ENCODE data around the gene TMEM25. TPM values are rescaled to one million over a fixed set of nuclear protein-coding genes. Genes with fewer than 3 reads are reported as not detected.
"Not testable (repeated sequence)": the region's sequence is repeated elsewhere in the genome, so short reads cannot be mapped to it uniquely, and the experiment has no call there.

Gene TMEM25
- total RNA-seq: 10 to 100 TPM; 20.5 to 22.8 TPM
- long read RNA-seq, donor 1, partial matches to known transcripts: 3 of 10 reads
- long read RNA-seq, donor 1, other reads (novel, unspliced or antisense): 3 of 10 reads
- long read RNA-seq, donor 2, transcript TMEM25-204 (8 exons, 2,395 nt): minor isoform, 5 of 66 reads
- long read RNA-seq, donor 2, transcript TMEM25-201 (9 exons, 2,409 nt): major isoform, 17 of 66 reads
- long read RNA-seq, donor 2, partial matches to known transcripts: 11 of 66 reads
- long read RNA-seq, donor 2, other reads (novel, unspliced or antisense): 29 of 66 reads

DNA sequence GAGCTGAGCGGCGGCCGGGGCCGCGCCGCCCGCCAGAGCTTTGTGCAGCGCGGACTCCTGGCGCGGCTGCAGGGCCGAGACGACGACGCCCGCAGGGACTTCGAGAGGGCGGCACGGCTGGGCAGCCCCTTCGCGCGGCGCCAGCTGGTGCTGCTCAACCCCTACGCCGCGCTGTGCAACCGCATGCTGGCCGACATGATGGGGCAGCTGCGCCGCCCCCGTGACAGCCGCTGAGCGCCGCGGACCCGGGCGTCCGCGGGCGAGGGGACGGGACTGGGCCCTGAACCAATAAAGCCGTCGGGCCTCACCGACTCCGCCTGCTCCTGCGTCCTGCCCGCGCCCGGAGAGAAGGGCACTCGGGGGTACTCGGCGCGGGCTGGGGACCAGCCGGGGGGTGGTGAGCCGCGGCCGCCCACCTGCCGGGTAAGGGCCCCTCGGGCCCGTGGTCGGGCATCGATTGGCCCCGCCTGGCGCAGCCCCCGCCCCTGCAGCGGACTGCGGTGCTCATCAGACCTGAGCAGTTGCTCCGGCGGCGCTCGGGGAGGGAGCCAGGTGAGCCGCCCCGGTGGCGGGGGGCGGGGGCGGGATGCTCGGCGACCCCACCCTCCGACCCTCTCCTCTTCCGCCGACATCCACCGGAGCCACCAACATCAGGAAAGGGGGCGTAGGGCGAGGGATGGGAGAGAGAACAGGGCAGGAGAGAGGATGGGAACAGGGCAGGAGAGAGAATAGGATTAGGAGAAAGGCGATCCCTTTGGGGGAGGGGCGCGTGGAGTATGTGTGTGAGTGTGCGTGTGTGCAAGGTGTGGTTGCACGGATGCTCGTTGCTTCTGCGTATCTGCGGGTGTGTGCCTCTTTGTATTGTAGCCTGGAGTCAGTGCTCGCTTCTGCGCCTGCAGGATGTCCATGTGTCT lies at the start of gene TMEM25:
Gene TMEM25 (plus strand): TSS at position 510 of the 914 bp plus-strand sequence. CDS start 610 bp downstream, outside the sequence.
- intact Hi-C loops (cut with DNase I): loop anchor here in 1 of 2 donors (5.0 kb wide), 1 partner anchor 36 kb away; the partner anchor contains the start of gene IFT46
- peak; percentile 82 for DNase-seq (ENCODE audit: low spot score)

DNA sequence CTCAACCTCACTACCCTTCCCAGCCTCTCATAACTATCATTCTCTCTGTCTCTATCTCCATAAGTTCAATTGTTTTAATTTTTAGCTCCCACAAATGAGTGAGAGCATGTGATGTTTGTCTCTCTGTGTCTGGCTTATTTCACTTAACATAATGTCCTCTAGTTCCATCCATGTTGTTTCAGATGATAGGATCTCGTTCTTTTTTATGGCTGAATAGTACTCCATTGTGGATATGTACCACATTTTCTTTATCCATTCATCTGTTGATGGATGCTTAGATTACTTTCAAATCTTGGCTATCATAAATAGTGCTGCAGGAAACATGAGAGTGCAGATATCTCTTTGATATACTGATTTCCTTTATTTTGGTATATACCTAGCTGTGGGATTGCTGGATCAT lies 49.8 kb upstream of the TMEM25 start:
- intact Hi-C loops (cut with DNase I); DNase-seq (ENCODE audit: low spot score): not testable (repeated sequence)

DNA sequence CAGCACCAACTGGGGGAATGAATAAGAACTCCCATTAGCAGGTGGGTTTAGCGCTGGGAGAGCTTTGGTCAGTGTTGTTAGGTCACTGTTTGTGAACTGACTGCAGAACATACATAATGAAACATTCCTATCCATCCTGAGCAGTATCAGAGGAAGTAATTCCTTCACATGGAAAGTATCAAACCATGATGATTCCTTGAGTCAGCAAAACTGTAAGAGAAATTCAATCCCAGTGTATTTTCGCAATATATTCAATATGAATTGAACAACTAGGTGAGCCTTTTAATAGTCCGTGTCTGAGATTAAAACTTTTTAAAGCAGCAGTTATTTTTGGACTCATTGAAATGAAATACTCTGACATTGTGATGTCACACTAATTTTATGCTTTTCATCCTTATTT lies 46.6 kb upstream of the TMEM25 start:
- intact Hi-C loops (cut with DNase I): no loop called here
- DNase-seq (ENCODE audit: low spot score): no peak

DNA sequence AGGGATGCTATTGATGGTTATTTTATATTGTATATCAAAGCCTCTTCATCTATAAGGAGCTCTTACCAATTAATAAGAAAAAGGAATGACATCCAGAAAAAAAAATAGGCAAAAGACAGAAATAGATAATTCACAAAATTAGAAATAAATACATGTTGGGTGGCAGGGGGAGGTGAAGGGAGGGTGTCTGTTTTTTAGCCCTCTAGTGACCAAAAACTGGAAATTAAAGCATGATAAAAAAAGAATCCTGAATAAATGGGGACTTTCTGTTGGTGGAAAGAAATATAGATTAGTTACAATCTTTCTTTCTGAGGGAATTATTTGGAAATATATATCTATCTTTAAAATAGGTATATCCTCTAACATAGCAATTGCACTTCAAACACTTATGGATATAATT lies 45.7 kb upstream of the TMEM25 start:
- DNase-seq (ENCODE audit: low spot score): no peak

DNA sequence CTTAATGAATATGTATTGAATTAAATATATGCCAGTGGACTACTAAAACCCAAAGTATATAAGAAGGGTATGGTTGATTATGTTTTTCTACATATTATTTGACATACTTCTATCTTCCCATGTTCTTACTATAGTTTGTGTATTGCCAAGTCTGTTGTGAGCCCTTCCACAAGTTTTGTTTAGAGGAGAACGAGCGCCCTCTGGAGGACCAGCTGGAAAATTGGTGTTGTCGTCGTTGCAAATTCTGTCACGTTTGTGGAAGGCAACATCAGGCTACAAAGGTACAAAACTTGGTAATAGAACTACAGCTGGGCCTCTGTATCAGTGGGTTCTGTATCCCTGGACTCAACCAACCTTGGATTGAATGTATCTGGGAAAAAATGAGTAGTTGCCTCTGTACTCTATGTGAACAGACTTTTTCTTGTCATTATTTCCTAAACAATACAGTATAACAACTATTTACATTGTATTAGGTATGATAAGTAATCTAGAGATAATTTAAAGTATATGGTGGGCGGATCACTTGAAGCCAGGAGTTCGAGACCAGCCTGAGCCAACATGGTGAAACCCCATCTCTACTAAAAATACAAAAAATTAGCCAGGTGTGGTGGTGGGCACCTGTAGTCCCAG lies 42.4 kb upstream of the TMEM25 start:
- intact Hi-C loops (cut with DNase I): loop anchor here in 1 of 2 donors (5.0 kb wide), 1 partner anchor 86 kb away; the partner anchor contains the start of gene ATP5MG
- no peak for DNase-seq (ENCODE audit: low spot score)

More for the DNA sequence above, 45.7 kb upstream of the TMEM25 start:
- intact Hi-C loops (cut with DNase I): loop anchor here in 1 of 2 donors (5.0 kb wide), 1 partner anchor 83 kb away; the partner anchor contains the start of gene ATP5MG

DNA sequence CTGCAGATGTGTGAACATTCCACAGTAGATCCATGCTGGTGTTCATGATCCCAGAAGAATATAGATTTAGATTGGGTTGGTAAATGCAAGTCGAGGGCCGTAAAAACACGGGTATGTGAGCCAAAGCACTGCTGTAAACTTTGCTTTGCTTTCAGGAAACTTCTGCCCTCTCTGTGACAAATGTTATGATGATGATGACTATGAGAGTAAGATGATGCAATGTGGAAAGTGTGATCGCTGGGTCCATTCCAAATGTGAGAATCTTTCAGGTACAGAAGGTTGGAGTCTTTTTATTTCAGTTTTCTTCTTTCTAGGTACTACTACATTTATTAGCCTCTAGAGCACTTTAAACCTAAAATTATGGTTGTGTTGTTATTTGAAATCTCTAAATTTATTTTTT lies 40.0 kb upstream of the TMEM25 start:
- no peak for DNase-seq (ENCODE audit: low spot score)
- intact Hi-C loops (cut with DNase I): loop anchor here in 1 of 2 donors (10.0 kb wide), 1 partner anchor 96 kb away; no protein-coding TSS in a partner anchor

DNA sequence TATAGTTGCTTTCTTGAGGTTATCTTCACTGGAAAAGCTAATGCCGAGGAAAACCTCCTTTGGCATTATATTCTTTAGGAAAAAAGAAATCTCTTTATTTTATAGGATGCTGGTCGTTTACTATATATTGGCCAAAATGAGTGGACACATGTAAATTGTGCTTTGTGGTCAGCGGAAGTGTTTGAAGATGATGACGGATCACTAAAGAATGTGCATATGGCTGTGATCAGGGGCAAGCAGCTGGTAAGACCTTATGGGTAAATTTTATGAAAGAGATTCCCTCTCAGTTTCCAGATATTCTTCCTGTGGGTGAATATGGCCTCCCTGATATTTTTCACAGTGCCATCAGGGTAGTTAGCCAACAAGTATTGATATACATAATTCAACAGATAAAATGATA lies 33.2 kb upstream of the TMEM25 start:
- no peak for DNase-seq (ENCODE audit: low spot score)
- intact Hi-C loops (cut with DNase I): loop anchor here in 1 of 2 donors (10.0 kb wide), 1 partner anchor 103 kb away; no protein-coding TSS in a partner anchor

DNA sequence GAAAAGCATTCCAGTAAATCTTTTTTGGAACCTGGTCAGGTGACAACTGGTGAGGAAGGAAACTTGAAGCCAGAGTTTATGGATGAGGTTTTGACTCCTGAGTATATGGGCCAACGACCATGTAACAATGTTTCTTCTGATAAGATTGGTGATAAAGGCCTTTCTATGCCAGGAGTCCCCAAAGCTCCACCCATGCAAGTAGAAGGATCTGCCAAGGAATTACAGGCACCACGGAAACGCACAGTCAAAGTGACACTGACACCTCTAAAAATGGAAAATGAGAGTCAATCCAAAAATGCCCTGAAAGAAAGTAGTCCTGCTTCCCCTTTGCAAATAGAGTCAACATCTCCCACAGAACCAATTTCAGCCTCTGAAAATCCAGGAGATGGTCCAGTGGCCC lies 27.8 kb upstream of the TMEM25 start:
- intact Hi-C loops (cut with DNase I): no loop called here

DNA sequence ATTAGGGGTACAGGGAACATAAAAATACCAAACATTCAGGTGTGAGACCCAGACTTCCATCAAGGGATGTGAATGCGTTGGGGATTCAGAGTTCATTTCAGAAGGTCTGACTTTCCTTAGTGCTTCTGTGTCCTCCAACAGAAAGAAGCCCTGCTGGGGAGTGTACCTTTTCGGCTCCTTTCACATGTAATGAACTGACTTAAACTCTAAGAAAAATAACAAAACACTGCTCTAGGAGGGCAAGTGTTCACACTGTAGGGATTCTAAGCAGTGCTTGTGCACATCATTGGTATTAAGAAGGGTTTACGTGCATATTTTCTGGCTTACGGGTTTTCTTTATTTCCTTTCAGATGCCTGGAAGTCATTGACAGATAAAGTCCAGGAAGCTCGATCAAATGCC lies 19.4 kb upstream of the TMEM25 start:
- intact Hi-C loops (cut with DNase I): no loop called here
- DNase-seq (ENCODE audit: low spot score): no peak

More for the DNA sequence above, 27.8 kb upstream of the TMEM25 start:
- no peak for DNase-seq (ENCODE audit: low spot score)

DNA sequence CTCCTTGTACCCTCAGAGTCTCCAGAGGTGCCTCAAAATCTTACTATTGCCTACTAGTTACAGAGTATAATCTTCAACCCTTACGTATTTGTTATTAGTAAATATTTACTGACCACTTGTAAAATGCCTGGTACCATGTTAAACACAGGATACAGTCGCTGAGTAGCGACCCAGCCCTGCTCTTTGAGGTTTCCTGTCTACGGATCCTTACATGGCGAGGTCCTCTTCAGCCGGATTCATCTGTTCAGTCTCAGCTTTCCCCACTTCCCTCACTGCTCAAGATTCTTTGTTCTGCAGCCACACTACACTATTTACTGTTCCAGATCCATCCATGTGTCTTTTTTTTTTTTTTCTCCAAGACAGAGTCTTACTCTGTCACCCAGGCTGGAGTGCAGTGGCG lies 16.9 kb upstream of the TMEM25 start:
- no peak for DNase-seq (ENCODE audit: low spot score)
- intact Hi-C loops (cut with DNase I): no loop called here

DNA sequence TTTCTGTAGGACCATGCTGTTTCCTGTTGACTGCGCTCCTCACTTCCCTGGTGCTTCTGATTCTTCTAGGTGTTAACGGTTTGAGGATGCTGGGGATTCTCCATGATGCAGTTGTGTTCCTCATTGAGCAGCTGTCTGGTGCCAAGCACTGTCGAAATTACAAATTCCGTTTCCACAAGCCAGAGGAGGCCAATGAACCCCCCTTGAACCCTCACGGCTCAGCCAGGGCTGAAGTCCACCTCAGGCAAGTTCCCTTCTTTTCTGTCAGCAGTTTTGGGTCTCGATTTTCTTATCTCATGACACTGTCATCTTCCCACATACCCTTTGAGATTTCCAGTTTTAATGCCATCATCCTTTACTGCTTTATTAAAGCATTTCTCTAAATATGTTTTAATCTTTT lies 11.4 kb upstream of the TMEM25 start:
- no peak for DNase-seq (ENCODE audit: low spot score)
- intact Hi-C loops (cut with DNase I): no loop called here

DNA sequence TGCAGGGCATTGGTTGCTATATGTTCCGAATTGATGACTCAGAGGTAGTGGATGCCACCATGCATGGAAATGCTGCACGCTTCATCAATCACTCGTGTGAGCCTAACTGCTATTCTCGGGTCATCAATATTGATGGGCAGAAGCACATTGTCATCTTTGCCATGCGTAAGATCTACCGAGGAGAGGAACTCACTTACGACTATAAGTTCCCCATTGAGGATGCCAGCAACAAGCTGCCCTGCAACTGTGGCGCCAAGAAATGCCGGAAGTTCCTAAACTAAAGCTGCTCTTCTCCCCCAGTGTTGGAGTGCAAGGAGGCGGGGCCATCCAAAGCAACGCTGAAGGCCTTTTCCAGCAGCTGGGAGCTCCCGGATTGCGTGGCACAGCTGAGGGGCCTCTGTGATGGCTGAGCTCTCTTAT lies 9.1 kb upstream of the TMEM25 start:
- intact Hi-C loops (cut with DNase I): no loop called here
- DNase-seq (ENCODE audit: low spot score): no peak

DNA sequence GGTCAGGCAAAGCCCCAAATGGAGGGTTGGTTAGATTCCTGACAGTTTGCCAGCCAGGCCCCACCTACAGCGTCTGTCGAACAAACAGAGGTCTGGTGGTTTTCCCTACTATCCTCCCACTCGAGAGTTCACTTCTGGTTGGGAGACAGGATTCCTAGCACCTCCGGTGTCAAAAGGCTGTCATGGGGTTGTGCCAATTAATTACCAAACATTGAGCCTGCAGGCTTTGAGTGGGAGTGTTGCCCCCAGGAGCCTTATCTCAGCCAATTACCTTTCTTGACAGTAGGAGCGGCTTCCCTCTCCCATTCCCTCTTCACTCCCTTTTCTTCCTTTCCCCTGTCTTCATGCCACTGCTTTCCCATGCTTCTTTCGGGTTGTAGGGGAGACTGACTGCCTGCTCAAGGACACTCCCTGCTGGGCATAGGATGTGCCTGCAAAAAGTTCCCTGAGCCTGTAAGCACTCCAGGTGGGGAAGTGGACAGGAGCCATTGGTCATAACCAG lies 8.4 kb upstream of the TMEM25 start:
- DNase-seq (ENCODE audit: low spot score): no peak
- intact Hi-C loops (cut with DNase I): no loop called here

DNA sequence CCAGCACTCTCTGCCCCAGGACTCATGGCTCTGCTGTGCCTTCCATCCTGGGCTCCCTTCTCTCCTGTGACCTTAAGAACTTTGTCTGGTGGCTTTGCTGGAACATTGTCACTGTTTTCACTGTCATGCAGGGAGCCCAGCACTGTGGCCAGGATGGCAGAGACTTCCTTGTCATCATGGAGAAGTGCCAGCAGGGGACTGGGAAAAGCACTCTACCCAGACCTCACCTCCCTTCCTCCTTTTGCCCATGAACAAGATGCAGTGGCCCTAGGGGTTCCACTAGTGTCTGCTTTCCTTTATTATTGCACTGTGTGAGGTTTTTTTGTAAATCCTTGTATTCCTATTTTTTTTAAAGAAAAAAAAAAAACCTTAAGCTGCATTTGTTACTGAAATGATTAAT lies 6.6 kb upstream of the TMEM25 start:
- DNase-seq (ENCODE audit: low spot score): no peak
- intact Hi-C loops (cut with DNase I): no loop called here

DNA sequence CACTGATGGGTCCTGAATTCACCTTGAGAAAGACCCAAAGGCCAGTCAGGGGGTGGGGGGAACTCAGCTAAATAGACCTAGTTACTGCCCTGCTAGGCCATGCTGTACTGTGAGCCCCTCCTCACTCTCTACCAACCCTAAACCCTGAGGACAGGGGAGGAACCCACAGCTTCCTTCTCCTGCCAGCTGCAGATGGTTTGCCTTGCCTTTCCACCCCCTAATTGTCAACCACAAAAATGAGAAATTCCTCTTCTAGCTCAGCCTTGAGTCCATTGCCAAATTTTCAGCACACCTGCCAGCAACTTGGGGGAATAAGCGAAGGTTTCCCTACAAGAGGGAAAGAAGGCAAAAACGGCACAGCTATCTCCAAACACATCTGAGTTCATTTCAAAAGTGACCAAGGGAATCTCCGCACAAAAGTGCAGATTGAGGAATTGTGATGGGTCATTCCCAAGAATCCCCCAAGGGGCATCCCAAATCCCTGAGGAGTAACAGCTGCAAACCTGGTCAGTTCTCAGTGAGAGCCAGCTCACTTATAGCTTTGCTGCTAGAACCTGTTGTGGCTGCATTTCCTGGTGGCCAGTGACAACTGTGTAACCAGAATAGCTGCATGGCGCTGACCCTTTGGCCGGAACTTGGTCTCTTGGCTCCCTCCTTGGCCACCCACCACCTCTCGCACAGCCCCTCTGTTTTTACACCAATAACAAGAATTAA lies 6.1 kb upstream of the TMEM25 start:
- intact Hi-C loops (cut with DNase I): no loop called here
- no peak for DNase-seq (ENCODE audit: low spot score)

DNA sequence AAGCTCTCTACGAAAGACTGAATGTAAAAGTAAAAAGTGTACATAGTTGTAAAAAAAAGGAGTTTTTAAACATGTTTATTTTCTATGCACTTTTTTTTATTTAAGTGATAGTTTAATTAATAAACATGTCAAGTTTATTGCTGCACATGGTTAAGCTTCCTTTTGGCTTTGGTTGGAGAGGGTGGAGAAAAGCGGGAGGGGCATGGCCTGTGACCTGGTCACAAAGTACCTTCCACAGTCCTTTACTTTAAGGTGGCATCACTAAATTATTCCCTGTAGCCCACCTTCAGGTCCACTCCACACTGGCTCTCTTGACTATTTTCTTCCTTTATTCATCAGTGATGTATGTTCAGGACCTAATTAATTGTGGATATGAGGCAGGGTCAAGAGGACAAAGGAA lies 4.3 kb upstream of the TMEM25 start:
- intact Hi-C loops (cut with DNase I): no loop called here
- DNase-seq (ENCODE audit: low spot score): no peak

DNA sequence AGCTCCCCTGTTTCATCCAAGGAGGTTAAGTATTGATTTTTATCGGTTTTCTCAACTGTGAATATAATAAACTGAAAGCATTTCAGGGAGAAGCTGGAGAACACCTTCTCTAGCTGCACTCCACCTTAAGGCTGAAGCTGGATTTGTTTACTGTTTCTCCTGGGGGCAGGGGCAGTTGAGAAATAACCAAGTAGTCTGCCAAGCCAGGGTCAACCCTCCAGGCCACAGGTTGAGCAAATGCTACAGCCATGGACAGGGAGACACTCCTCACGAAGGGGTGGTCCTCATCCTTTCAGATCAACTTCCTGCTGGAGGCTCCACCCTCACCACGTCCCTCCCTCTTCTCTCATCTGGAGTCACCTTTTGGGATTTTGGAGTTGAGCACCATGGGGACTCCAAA lies 3.9 kb upstream of the TMEM25 start, which contains the start of gene TTC36:
Gene TTC36 (plus strand): TSS at position 366 of the 400 bp plus-strand sequence. CDS start 21 bp downstream, at position 387.
- intact Hi-C loops (cut with DNase I): no loop called here

DNA sequence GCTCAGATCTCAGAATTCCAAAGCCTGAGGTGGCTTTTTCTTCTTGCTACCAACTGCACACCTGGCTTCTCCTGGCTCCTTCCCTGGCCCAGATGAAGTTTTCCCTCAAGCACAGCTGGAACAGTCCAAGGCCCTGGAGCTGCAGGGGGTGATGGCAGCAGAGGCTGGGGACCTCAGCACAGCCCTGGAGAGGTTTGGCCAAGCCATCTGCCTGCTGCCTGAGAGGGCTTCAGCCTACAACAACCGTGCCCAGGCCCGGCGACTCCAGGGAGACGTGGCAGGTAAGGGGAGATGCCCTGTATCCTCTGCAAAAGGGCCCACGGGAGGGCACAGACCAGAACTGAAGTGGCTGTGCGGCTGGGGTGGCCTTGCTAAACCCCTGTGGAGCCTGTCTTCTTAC lies 2.5 kb upstream of the TMEM25 start:
- DNase-seq (ENCODE audit: low spot score): no peak
- intact Hi-C loops (cut with DNase I): no loop called here

More for the DNA sequence above, 3.9 kb upstream of the TMEM25 start, which contains the start of gene TTC36:
- DNase-seq (ENCODE audit: low spot score): no peak
